Coronary artery (tissue), 2 donors: ENCODE results near the gene CELA3A.

ENCODE experiments used
- DNase-seq: peaks from one replicate; pipeline ENCODE4 v3.0.0-alpha.2; 2017; ENCODE audit warnings: low spot score
- H3K27ac ChIP-seq, 2 donors: fragments of 200-600 bp; sonication (generic); one replicate each; pipeline ENCODE4 v1.5.1; 2016 to 2019
- H3K4me3 ChIP-seq: fragments of 200-600 bp; sonication (generic); 2 replicates; pipeline ENCODE4 v1.5.1; 2016; ENCODE audit warnings: mild to moderate bottlenecking, moderate library complexity
- CTCF ChIP-seq: fragments of 200-600 bp; sonication (generic); IDR thresholded peaks from one replicate; pipeline ENCODE4 v1.5.1; 2019; ENCODE audit warnings: antibody characterized with exemption

The CELA3A gene

GRCh38 chr1:22018583-22019559 is 17.4 kb downstream of the CELA3A start:
- Histone ChIP-seq H3K27ac (peak overlapping the region in 1 of 2 donors; percentile 64), H3K4me3 (no peak overlapping the region)
- TF ChIP-seq CTCF: no peak
- no peak for DNase-seq

- H3K4me3 ChIP-seq: no peak overlapping the region
- TF ChIP-seq CTCF: no peak
- no peak for DNase-seq
- no peak overlapping the region for H3K27ac ChIP-seq
These were observed 19.6 kb downstream of the CELA3A start for GRCh38 chr1:22021061-22021460.

- TF ChIP-seq CTCF: no peak
- Histone ChIP-seq H3K27ac (peak overlapping the region; percentile 94 to 100), H3K4me3 (peak overlapping the region; percentile 97)
- DNase-seq: peak; percentile 84
These were observed 23.3 kb downstream of the CELA3A start for GRCh38 chr1:22024485-22025367.

GRCh38 chr1:22025368-22026155 is 24.1 kb downstream of the CELA3A start:
- Histone ChIP-seq H3K27ac (peak overlapping the region; percentile 94 to 100), H3K4me3 (peak overlapping the region; percentile 97)
- DNase-seq: peak; percentile 90
- no peak for TF ChIP-seq CTCF

GRCh38 chr1:22026924-22027289 is 25.4 kb downstream of the CELA3A start:
- TF ChIP-seq CTCF: no peak
- no peak overlapping the region for H3K27ac ChIP-seq
- DNase-seq: no peak
- no peak overlapping the region for H3K4me3 ChIP-seq

GRCh38 chr1:22030057-22030456 is 28.6 kb downstream of the CELA3A start:
- no peak for TF ChIP-seq CTCF
- DNase-seq: no peak
- H3K4me3 ChIP-seq: no peak overlapping the region
- H3K27ac ChIP-seq: no peak overlapping the region
